Cardiac muscle cell (in vitro differentiated cells and primary cell): ENCODE measurements around the gene GLA. TPM values are rescaled to one million over a fixed set of nuclear protein-coding genes. Genes with fewer than 3 reads are reported as not detected.

ENCODE experiments used
- DNase-seq, 2 donors: peaks; one replicate each; pipeline versions ENCODE4 v3.0.0 to v3.0.0-alpha.2; 2010 to 2017; ENCODE audit warnings: low read depth in 1 of 2, low spot score in 1 of 2
- H3K27ac ChIP-seq: fragments of 200-600 bp; sonication (generic); 2 replicates; pipeline ENCODE4 v1.5.1; 2016
- H3K27me3 ChIP-seq: fragments of 200-600 bp; sonication (generic); 2 replicates; pipeline ENCODE4 v1.6.0; 2016; ENCODE audit warnings: control low read depth
- H3K36me3 ChIP-seq: fragments of 200-600 bp; sonication (generic); 2 replicates; pipeline ENCODE4 v1.5.1; 2016; ENCODE audit warnings: control low read depth
- H3K4me1 ChIP-seq: fragments of 200-600 bp; sonication (generic); 2 replicates; pipeline ENCODE4 v1.8.1; 2017; ENCODE audit warnings: low read depth, mild to moderate bottlenecking, mixed run types
- H3K4me3 ChIP-seq: fragments of 200-600 bp; sonication (generic); 2 replicates; pipeline ENCODE4 v1.5.1; 2016; ENCODE audit warnings: mild to moderate bottlenecking
- H3K9me3 ChIP-seq: fragments of 200-600 bp; sonication (generic); 2 replicates; pipeline ENCODE4 v1.5.1; 2017; ENCODE audit warnings: low read depth, mild to moderate bottlenecking, control low read depth
- CTCF ChIP-seq: IDR thresholded peaks from 2 replicates; pipeline ENCODE4 v1.5.1; 2012; ENCODE audit warnings: low read depth, mild to moderate bottlenecking, low read length
- polyA plus RNA-seq: library from polyadenylated mRNA; unstranded; fragments of >200 nt; fragmentation: Nextera tagmentation; extraction: Ambion mirVana; gene quantifications from 2 replicates; pipeline ENCODE4 v1.2.1, GENCODE V29; 2016
- total RNA-seq: library from RNA; depleted of rRNA; stranded (reverse); fragments of >200 nt; gene quantifications from 2 replicates; pipeline ENCODE4 v1.2.3, GENCODE V29; 2016

The GLA gene
- total and polyA plus RNA-seq, 2 experiments from 2014 or later, result 12.0 to 20.9 TPM

DNA sequence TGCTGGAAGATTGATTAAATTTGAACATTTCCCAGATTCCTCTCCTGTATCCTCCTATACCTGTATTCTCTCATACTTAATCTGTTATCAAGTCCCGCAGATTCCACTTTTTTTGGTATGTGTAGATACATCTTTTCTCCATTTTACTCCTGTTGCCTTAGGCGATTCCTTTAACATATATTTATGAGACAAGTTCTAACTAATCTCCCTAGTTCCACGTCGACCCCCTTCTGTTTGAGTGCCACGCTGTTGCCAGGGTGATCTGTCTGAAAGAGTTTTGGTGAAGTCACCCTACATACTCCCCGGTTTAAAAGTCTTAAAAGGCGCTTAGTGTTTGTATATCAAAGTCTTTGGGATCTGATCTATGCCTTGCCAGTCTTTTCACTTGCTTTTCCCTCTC is 2.7 kb upstream of the GLA start:
- H3K36me3 ChIP-seq, result no peaks in the 10 kb centered on the region
- H3K4me3 ChIP-seq, result no peak overlapping the region
- no peak for DNase-seq
- H3K4me1 ChIP-seq, result no peaks in the 10 kb centered on the region
- no peak overlapping the region for H3K27ac ChIP-seq
- TF ChIP-seq CTCF, result no peak
- no peaks in the 10 kb centered on the region for H3K27me3 ChIP-seq
- no peaks in the 10 kb centered on the region for H3K9me3 ChIP-seq

DNA sequence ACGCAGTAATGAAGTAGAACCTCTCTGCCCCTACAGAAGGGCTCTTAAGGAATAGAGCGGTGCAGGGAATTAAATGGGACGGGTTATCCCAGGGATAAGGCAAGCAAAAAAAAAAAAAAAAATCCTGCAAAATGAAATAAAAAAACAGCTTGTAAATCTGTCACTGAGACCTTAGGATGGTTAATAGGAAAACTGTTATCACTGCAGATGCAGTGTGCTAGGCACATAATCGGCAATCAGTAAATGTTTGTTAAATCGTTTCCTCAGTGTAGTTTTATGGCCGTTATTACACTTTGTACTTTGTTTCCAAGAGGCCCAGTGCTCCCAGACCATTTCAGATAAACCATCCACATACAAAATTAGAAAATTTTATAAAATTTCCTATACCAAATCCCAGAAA is 1.3 kb upstream of the GLA start:
- no peak for DNase-seq
- H3K27ac ChIP-seq, result peak overlapping the region; percentile 100
- H3K9me3 ChIP-seq, result no peaks in the 10 kb centered on the region
- no peaks in the 10 kb centered on the region for H3K27me3 ChIP-seq
- H3K4me3 ChIP-seq, result peak overlapping the region; percentile 60
- H3K36me3 ChIP-seq, result no peaks in the 10 kb centered on the region
- TF ChIP-seq CTCF, result no peak
- H3K4me1 ChIP-seq, result no peaks in the 10 kb centered on the region

- TF ChIP-seq CTCF, result no peak
- H3K27ac ChIP-seq, result peak overlapping the region; percentile 100
- no peaks in the 10 kb centered on the region for H3K27me3 ChIP-seq
- DNase-seq, result no peak
- no peaks in the 10 kb centered on the region for H3K36me3 ChIP-seq
- H3K4me3 ChIP-seq, result peak overlapping the region; percentile 60
- H3K9me3 ChIP-seq, result no peaks in the 10 kb centered on the region
- H3K4me1 ChIP-seq, result no peaks in the 10 kb centered on the region
Measured at GRCh38 chrX:101408532-101408841, 762 bp upstream of the GLA start.

DNA sequence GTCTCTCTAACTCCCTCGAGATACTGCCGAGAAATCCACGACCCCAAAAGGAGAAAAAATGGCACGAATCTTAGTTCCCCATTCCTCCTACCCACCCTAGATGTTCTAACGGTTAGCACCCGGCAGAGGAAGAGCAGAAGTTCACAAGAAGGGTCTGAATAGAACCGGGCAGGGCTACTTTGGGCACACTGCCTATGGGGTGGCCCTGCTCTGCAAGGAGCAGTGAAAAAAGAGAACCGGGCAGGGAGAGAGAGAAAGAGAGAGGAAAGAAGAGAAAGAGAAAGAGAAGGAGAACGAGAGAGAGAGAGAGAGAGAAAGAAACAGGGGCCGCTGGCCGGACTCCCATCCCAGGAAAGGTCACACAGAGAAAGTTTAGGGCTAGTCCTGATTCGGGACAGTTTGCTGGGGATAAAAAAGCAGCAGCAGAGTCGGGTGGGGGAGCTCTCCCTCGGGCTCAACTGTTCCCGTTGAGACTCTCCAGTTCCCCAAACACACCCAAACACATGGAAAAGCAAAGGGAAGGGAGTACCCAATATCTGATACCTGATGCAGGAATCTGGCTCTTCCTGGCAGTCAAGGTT is 468 bp downstream of the GLA start:
- peak overlapping the region; percentile 100 for H3K27ac ChIP-seq
- no peaks in the 10 kb centered on the region for H3K27me3 ChIP-seq
- H3K4me1 ChIP-seq, result no peaks in the 10 kb centered on the region
- no peaks in the 10 kb centered on the region for H3K9me3 ChIP-seq
- no peak for DNase-seq
- no peak for TF ChIP-seq CTCF
- peak overlapping the region; percentile 60 for H3K4me3 ChIP-seq
- H3K36me3 ChIP-seq, result no peaks in the 10 kb centered on the region

GRCh38 chrX:101399825-101400224 is 7.9 kb downstream of the GLA start:
- Histone ChIP-seq H3K4me1 (peaks cover 4% of the 10 kb centered on the region), H3K36me3 (no peaks in the 10 kb centered on the region), H3K27ac (no peak overlapping the region), H3K4me3 (no peak overlapping the region), H3K27me3 (no peaks in the 10 kb centered on the region), H3K9me3 (no peaks in the 10 kb centered on the region)
- no peak for DNase-seq
- no peak for TF ChIP-seq CTCF

DNA sequence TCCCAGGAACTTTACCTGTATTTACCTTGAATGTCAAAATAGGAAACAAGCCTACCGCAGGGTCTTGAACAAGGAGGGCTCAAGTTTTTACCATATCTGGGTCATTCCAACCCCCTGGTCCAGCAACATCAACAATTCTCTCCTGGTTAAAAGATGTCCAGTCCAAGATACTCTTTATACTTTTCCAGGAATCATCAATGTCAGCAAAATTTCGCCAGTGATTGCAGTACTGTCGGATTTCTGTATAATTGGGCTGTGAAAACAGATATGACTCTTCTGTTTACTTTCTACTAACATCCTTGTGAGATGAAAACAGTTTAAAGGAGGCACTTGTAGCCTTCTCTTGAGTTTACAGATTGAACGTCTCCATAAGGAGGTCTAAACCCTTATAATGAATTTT is 9.0 kb downstream of the GLA start:
- Histone ChIP-seq H3K27me3 (no peaks in the 10 kb centered on the region), H3K4me3 (no peak overlapping the region), H3K4me1 (peaks cover 4% of the 10 kb centered on the region), H3K36me3 (peaks cover under 1% of the 10 kb centered on the region), H3K9me3 (no peaks in the 10 kb centered on the region), H3K27ac (peak overlapping the region; percentile 44)
- no peak for DNase-seq
- TF ChIP-seq CTCF, result no peak
